K562 (cell line): ENCODE data around the gene APOC1. TPM values are rescaled to one million over a fixed set of nuclear protein-coding genes. Genes with fewer than 3 reads are reported as not detected.
A peak's percentile ranks its signal among the peaks of the same experiment; 100 is the strongest.

Experiments
- CHD7 ChIP-seq: fragments of 200-600 bp; sonication (generic); IDR thresholded peaks from one replicate; pipeline ENCODE4 v1.6.1; 2012; ENCODE audit warnings: mild to moderate bottlenecking, low read depth, low read length, inconsistent platforms
- DEAF1 ChIP-seq: fragments of 450-650 bp; formaldehyde crosslinking; IDR thresholded peaks from 2 replicates; pipeline ENCODE4 v1.4.0; 2020; ENCODE audit warnings: mild to moderate bottlenecking, moderate library complexity
- E4F1 ChIP-seq: fragments of 250-450 bp; sonication (Bioruptor Pico); IDR thresholded peaks from 2 replicates; pipeline ENCODE4 v1.5.0; 2021; ENCODE audit warnings: mild to moderate bottlenecking, borderline replicate concordance
- GABPB1 ChIP-seq: sonication (generic); formaldehyde crosslinking; IDR thresholded peaks from 2 replicates; pipeline ENCODE4 v1.8.0; 2022; ENCODE audit warnings: mild to moderate bottlenecking, missing genetic modification reagents
- GATAD2A ChIP-seq: fragments of 450-650 bp; IDR thresholded peaks from 2 replicates; pipeline ENCODE4 v1.6.1; 2017
- MEIS2 ChIP-seq: fragments of 450-650 bp; IDR thresholded peaks from 2 replicates; pipeline ENCODE4 v1.6.1; 2014; ENCODE audit warnings: mild to moderate bottlenecking; ENCODE audit not compliant: partially characterized antibody
- polyA plus RNA-seq, 8 experiments: library from polyadenylated mRNA; depleted of rRNA in 4 of 8; stranded (reverse) in 5 of 8; unstranded in 3 of 8; fragments of >200 nt; fragmentation: Nextera tagmentation in 2 of 8; fragmentation: Illumina TruSeq in 1 of 8; extraction: Ambion mirVana in 2 of 8; extraction: Trizol in 1 of 8; gene quantifications; 2 replicates each; pipeline versions ENCODE4 v1.2.1 to v1.2.3, GENCODE V29; 2011 to 2014; ENCODE audit warnings: inconsistent platforms in 1 of 8, missing spikeins in 1 of 8
- total RNA-seq, 7 experiments: library from RNA; depleted of rRNA in 6 of 7; stranded (reverse); fragments of >200 nt in 6 of 7; fragmentation: Illumina TruSeq in 2 of 7; extraction: Trizol in 2 of 7; gene quantifications; 2 replicates each; pipeline versions ENCODE4 v1.2.1 to v1.2.3, GENCODE V29; 2011 to 2021; ENCODE audit warnings: low replicate concordance in 1 of 7
- TF ChIP-seq, protein P1 (sequence below): sonication (generic); formaldehyde crosslinking; IDR thresholded peaks from 2 replicates; pipeline ENCODE4 v1.8.1; 2023; ENCODE audit warnings: mild to moderate bottlenecking, missing genetic modification reagents
- TF ChIP-seq, protein P2 (sequence below): fragments of 200-800 bp; sonication (Bioruptor generic); IDR thresholded peaks from 2 replicates; pipeline ENCODE4 v1.6.1; 2017; ENCODE audit warnings: missing genetic modification characterization, missing compliant biosample characterization

APOC1 gene
- total and polyA plus RNA-seq, 9 of the 15 experiments (the other 6 are each of a cell fraction or from before 2014, with no cell fraction given): 115 to 408 (median 220) TPM

DNA sequence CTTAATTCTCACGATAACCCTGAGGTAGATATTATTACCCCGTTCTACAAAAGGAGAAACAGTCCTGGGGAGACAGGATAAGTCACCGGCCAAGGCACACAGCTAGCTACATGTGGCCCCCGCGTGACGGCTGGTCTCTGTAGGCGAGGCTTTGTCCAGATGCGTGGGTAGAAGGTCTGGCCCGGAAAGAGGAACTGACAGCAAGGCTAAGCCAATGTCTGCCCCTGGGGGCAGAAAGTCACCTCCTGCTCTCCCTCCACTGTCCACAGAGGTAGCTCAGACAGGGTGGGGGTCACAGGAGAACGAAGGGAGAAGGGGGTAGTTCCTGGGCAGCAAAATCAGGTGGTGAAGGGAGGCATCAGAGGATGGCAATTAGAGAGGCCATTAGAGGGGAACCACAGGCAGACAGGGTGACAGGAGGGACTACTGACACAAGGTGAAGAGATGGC is 29.4 kb downstream of the APOC1 start (continued):
- TF ChIP-seq E4F1 (no peak), DEAF1 (CRISPR knock-in tag) (no peak), GABPB1 (CRISPR knock-in tag) (peak; percentile 26; the same call in 1 of the 2 replicates), GATAD2A (peak; percentile 48; the same call in 1 of the 2 replicates), MEIS2 (peak; percentile 41), CHD7 (no peak)
- TF ChIP-seq, protein P1, sequence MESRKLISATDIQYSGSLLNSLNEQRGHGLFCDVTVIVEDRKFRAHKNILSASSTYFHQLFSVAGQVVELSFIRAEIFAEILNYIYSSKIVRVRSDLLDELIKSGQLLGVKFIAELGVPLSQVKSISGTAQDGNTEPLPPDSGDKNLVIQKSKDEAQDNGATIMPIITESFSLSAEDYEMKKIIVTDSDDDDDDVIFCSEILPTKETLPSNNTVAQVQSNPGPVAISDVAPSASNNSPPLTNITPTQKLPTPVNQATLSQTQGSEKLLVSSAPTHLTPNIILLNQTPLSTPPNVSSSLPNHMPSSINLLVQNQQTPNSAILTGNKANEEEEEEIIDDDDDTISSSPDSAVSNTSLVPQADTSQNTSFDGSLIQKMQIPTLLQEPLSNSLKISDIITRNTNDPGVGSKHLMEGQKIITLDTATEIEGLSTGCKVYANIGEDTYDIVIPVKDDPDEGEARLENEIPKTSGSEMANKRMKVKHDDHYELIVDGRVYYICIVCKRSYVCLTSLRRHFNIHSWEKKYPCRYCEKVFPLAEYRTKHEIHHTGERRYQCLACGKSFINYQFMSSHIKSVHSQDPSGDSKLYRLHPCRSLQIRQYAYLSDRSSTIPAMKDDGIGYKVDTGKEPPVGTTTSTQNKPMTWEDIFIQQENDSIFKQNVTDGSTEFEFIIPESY (CRISPR knock-in tag): peak; percentile 18; the same call in 1 of the 2 replicates
- TF ChIP-seq, protein P2, sequence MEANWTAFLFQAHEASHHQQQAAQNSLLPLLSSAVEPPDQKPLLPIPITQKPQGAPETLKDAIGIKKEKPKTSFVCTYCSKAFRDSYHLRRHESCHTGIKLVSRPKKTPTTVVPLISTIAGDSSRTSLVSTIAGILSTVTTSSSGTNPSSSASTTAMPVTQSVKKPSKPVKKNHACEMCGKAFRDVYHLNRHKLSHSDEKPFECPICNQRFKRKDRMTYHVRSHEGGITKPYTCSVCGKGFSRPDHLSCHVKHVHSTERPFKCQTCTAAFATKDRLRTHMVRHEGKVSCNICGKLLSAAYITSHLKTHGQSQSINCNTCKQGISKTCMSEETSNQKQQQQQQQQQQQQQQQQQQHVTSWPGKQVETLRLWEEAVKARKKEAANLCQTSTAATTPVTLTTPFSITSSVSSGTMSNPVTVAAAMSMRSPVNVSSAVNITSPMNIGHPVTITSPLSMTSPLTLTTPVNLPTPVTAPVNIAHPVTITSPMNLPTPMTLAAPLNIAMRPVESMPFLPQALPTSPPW (CRISPR knock-in tag): peak; percentile 63; the same call in 1 of the 2 replicates
